ENCODE data around the gene BMERB1.

DNA sequence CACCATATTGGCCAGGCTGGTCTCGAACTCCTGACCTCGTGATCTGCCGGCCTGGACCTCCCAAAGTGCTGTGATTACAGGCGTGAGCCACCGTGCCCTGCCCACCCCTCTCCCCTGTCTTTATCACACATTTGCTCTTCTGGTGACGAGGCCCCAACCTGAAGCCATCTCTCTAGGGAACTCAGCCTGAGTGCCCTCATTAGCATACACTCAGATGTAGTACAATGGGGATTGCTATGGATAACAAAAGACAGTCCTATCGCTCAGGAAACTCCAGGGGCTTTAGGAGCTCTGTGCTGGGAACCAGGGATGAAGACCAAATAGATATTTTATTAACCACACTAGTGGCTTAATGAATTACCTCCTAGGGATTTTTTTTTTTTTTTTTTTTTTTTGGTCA is 107.9 kb downstream of the BMERB1 start:
- TF ChIP-seq, protein P1, sequence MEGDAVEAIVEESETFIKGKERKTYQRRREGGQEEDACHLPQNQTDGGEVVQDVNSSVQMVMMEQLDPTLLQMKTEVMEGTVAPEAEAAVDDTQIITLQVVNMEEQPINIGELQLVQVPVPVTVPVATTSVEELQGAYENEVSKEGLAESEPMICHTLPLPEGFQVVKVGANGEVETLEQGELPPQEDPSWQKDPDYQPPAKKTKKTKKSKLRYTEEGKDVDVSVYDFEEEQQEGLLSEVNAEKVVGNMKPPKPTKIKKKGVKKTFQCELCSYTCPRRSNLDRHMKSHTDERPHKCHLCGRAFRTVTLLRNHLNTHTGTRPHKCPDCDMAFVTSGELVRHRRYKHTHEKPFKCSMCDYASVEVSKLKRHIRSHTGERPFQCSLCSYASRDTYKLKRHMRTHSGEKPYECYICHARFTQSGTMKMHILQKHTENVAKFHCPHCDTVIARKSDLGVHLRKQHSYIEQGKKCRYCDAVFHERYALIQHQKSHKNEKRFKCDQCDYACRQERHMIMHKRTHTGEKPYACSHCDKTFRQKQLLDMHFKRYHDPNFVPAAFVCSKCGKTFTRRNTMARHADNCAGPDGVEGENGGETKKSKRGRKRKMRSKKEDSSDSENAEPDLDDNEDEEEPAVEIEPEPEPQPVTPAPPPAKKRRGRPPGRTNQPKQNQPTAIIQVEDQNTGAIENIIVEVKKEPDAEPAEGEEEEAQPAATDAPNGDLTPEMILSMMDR (IDR thresholded peaks at IDR 0.05): no peak
- no peak for TF ChIP-seq POLR2A (IDR thresholded peaks at IDR 0.05)
